Gastroesophageal sphincter (tissue), 3 donors: ENCODE measurements around the gene CACNG6.

ENCODE experiments used
- EP300 ChIP-seq: sonication (generic); formaldehyde crosslinking; IDR thresholded peaks from one replicate; pipeline ENCODE4 v1.6.1; 2017; ENCODE audit warnings: antibody characterized with exemption, mild to moderate bottlenecking
- POLR2AphosphoS5 ChIP-seq: sonication (generic); formaldehyde crosslinking; IDR thresholded peaks from one replicate; pipeline ENCODE4 v1.6.1; 2017; ENCODE audit warnings: antibody characterized with exemption
- TF ChIP-seq, protein P1 (sequence below), 4 experiments: fragments of 200-600 bp in 2 of 4; fragments of 450-650 bp in 2 of 4; sonication (generic) in 1 of 4; IDR thresholded peaks; one replicate each; pipeline ENCODE4 v1.5.1; 2017 to 2019; ENCODE audit warnings: antibody characterized with exemption in 4 of 4, mild to moderate bottlenecking in 2 of 4, moderate library complexity in 2 of 4

DNA sequence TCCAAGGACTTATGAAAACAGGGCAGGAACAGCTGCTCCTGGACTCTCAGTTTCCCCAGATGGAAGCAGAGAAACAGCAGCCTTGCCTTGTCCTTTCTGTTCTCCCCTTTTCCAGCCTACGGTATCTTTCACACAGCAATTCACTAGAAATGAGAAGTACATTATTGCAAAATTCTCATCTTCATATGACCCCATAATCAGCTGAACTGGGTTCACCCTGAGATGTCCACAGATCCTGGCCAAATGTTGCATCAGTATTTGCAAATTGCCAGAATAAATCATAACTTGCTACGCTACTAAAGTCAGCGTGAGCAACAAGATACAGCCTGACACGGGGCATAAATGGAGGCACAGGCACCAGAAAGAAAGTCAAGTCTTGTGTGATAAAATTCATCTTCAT lies 56.2 kb downstream of the CACNG6 start:
- TF ChIP-seq, protein P1, sequence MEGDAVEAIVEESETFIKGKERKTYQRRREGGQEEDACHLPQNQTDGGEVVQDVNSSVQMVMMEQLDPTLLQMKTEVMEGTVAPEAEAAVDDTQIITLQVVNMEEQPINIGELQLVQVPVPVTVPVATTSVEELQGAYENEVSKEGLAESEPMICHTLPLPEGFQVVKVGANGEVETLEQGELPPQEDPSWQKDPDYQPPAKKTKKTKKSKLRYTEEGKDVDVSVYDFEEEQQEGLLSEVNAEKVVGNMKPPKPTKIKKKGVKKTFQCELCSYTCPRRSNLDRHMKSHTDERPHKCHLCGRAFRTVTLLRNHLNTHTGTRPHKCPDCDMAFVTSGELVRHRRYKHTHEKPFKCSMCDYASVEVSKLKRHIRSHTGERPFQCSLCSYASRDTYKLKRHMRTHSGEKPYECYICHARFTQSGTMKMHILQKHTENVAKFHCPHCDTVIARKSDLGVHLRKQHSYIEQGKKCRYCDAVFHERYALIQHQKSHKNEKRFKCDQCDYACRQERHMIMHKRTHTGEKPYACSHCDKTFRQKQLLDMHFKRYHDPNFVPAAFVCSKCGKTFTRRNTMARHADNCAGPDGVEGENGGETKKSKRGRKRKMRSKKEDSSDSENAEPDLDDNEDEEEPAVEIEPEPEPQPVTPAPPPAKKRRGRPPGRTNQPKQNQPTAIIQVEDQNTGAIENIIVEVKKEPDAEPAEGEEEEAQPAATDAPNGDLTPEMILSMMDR (IDR thresholded peaks at IDR 0.05): no peak
- TF ChIP-seq EP300: no peak
- TF ChIP-seq POLR2AphosphoS5: no peak
